Measurements from ENCODE around the gene NXPH1. TPM values are rescaled to one million over a fixed set of nuclear protein-coding genes. Genes with fewer than 3 reads are reported as not detected.

The NXPH1 gene
- polyA plus RNA-seq, 1 donor from 2014 or later: 15.9 TPM

DNA sequence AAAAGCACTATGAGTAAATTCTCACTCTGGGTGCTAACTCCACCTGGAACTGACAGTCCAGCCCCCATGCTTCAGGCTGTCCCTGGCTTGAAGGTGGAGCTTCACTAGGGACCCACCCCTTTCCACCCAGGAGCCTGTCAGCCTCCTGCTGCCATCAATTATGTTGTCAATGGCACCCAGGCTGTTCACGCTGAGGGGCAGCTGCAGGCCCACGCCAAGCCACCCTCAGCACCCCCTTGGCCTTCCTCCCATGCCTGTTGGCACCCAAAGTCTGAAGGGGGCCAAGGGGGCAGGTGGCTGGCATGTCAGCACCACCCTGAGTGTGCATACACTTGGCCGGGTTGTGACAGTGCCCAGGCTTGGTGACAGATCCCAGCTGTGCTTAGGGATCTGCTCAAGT lies 149.3 kb downstream of the NXPH1 start:
- Histone ChIP-seq H3K36me3 (ENCODE audit: insufficient read depth, low read length) (no peaks in the 10 kb centered on the region), H3K27ac (ENCODE audit: low read length) (no peak overlapping the region), H3K4me2 (ENCODE audit: low read length) (no peak overlapping the region), H2AFZ (ENCODE audit: low read depth, low read length) (no peak overlapping the region), H4K20me1 (ENCODE audit: insufficient read depth) (no peaks in the 10 kb centered on the region), H3F3A (ENCODE audit: insufficient read depth, low read length, poor library complexity, severe bottlenecking) (no peaks in the 10 kb centered on the region), H3K27me3 (ENCODE audit: insufficient read depth, low read depth, low read length) (no peaks in the 10 kb centered on the region), H3K9ac (ENCODE audit: low read length) (no peak overlapping the region), H3K9me3 (ENCODE audit: low read length) (no peaks in the 10 kb centered on the region), H3K4me3 (ENCODE audit: low read length) (no peak overlapping the region), H3K9me2 (ENCODE audit: insufficient read depth, low read length) (no peaks in the 10 kb centered on the region), H3K79me2 (replicated peaks; ENCODE audit: insufficient read depth, low read length) (no peaks in the 10 kb centered on the region)
- TF ChIP-seq MXI1 (conservative IDR thresholded peaks at IDR 0.05; ENCODE audit: poor library complexity, severe bottlenecking): no peak
- no peak for TF ChIP-seq EZH2 (IDR thresholded peaks at IDR 0.05; ENCODE audit: borderline replicate concordance, insufficient read depth, low read length, poor library complexity, severe bottlenecking)
- no peak for TF ChIP-seq RAD21 (conservative IDR thresholded peaks at IDR 0.05)
- no peak for TF ChIP-seq CTCF (IDR thresholded peaks at IDR 0.05; ENCODE audit: poor library complexity, severe bottlenecking)
- TF ChIP-seq POLR2AphosphoS5 (IDR thresholded peaks at IDR 0.05): no peak
- TF ChIP-seq SMC3 (conservative IDR thresholded peaks at IDR 0.05; ENCODE audit: poor library complexity): no peak
- TF ChIP-seq EP300 (conservative IDR thresholded peaks at IDR 0.05; ENCODE audit: poor library complexity, severe bottlenecking): no peak
- no peak for TF ChIP-seq REST (IDR thresholded peaks at IDR 0.05; ENCODE audit: borderline replicate concordance)
- TF ChIP-seq TAF1 (IDR thresholded peaks at IDR 0.05; ENCODE audit: low read depth): no peak

DNA sequence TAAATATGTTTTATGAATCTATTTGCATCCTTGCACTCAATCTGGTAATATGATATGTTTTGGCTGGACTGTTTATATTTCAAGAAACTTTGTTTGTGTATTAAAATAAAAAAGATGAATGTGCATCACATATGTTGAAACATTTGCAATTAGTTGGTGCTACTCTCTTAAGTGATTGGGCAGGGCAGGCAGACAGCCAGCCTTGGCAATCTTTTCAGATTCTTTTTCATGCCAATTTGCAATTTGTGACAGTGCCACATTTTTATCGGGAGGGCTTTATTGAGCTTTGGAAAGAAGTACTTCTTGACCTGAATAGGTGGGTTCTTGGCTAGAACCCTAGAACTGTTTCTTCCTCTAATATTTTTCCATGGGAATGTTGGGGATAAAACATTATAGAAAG lies 152.2 kb downstream of the NXPH1 start:
- no peaks in the 10 kb centered on the region for H3K79me2 ChIP-seq (replicated peaks; ENCODE audit: insufficient read depth, low read length)
- no peak overlapping the region for H2AFZ ChIP-seq (ENCODE audit: low read depth, low read length)
- no peaks in the 10 kb centered on the region for H4K20me1 ChIP-seq (ENCODE audit: insufficient read depth)
- no peaks in the 10 kb centered on the region for H3K9me3 ChIP-seq (ENCODE audit: low read length)
- H3K9ac ChIP-seq (ENCODE audit: low read length): no peak overlapping the region
- no peak for TF ChIP-seq POLR2AphosphoS5 (IDR thresholded peaks at IDR 0.05)
- TF ChIP-seq TAF1 (IDR thresholded peaks at IDR 0.05; ENCODE audit: low read depth): no peak
- no peak for TF ChIP-seq EP300 (conservative IDR thresholded peaks at IDR 0.05; ENCODE audit: poor library complexity, severe bottlenecking)
- no peak for TF ChIP-seq RAD21 (conservative IDR thresholded peaks at IDR 0.05)
- no peak for TF ChIP-seq CTCF (IDR thresholded peaks at IDR 0.05; ENCODE audit: poor library complexity, severe bottlenecking)
- TF ChIP-seq EZH2 (IDR thresholded peaks at IDR 0.05; ENCODE audit: borderline replicate concordance, insufficient read depth, low read length, poor library complexity, severe bottlenecking): no peak
- TF ChIP-seq REST (IDR thresholded peaks at IDR 0.05; ENCODE audit: borderline replicate concordance): no peak
- TF ChIP-seq MXI1 (conservative IDR thresholded peaks at IDR 0.05; ENCODE audit: poor library complexity, severe bottlenecking): no peak
- TF ChIP-seq SMC3 (conservative IDR thresholded peaks at IDR 0.05; ENCODE audit: poor library complexity): no peak
- H3K27me3 ChIP-seq (ENCODE audit: insufficient read depth, low read depth, low read length): no peaks in the 10 kb centered on the region
- no peak overlapping the region for H3K4me2 ChIP-seq (ENCODE audit: low read length)
- H3K36me3 ChIP-seq (ENCODE audit: insufficient read depth, low read length): no peaks in the 10 kb centered on the region
- no peak overlapping the region for H3K4me3 ChIP-seq (ENCODE audit: low read length)
- no peak overlapping the region for H3K27ac ChIP-seq (ENCODE audit: low read length)
- H3K9me2 ChIP-seq (ENCODE audit: insufficient read depth, low read length): no peaks in the 10 kb centered on the region
- no peaks in the 10 kb centered on the region for H3F3A ChIP-seq (ENCODE audit: insufficient read depth, low read length, poor library complexity, severe bottlenecking)

Measured in neural cell (in vitro differentiated cells).